Measurements from ENCODE around the gene TIAM1.

DNA sequence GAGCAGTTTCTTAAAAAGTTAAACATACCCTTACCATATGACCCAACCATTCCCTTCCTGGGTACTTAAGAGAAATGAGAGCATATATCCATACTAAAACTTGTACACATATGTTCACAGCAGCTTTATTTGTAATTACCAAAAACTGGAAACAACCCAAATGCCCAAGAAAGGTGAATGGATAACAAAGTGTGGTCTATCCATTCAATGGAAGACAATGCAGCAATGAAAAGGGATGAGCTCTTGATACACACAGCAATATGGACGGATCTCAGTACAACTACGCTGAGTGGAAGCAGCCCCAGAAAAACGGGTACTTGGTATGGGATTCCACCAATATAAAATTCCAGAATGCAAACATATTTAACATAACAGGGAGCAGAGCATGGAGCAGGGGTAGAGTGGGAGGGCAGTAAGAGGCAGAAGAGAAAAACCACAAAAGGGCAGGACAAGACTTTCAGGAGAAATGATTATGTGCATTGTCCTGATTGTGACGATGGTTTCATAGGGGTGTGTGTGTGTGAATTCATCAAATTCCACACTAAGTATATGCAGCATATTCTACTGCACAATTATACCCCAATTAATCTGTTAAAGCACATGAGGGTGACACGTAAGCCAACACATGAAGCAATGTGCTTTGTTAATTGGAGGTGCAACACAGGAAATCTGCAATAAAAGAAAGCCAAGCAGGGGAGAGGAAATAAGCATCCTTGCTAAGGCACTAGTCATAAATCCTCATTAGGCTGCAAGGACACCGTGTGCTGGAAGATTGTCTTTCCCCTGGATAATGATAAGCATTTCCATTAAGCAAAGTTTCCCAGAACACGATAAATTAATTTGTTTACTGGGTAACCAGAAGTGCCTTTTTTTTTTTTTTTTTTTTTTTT is 192.7 kb downstream of the TIAM1 start:
- TF ChIP-seq, protein P1, sequence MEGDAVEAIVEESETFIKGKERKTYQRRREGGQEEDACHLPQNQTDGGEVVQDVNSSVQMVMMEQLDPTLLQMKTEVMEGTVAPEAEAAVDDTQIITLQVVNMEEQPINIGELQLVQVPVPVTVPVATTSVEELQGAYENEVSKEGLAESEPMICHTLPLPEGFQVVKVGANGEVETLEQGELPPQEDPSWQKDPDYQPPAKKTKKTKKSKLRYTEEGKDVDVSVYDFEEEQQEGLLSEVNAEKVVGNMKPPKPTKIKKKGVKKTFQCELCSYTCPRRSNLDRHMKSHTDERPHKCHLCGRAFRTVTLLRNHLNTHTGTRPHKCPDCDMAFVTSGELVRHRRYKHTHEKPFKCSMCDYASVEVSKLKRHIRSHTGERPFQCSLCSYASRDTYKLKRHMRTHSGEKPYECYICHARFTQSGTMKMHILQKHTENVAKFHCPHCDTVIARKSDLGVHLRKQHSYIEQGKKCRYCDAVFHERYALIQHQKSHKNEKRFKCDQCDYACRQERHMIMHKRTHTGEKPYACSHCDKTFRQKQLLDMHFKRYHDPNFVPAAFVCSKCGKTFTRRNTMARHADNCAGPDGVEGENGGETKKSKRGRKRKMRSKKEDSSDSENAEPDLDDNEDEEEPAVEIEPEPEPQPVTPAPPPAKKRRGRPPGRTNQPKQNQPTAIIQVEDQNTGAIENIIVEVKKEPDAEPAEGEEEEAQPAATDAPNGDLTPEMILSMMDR (IDR thresholded peaks at IDR 0.05): no peak
- TF ChIP-seq POLR2A (IDR thresholded peaks at IDR 0.05): no peak

Measured in heart left ventricle (tissue), 13 donors.